ENCODE measurements around the gene POLE. TPM values are rescaled to one million over a fixed set of nuclear protein-coding genes. Genes with fewer than 3 reads are reported as not detected.
"Not testable (repeated sequence)": the region's sequence is repeated elsewhere in the genome, so short reads cannot be mapped to it uniquely, and the experiment has no call there.

POLE gene
- total RNA-seq, 1 experiment from 2014 or later, result 144 TPM

DNA sequence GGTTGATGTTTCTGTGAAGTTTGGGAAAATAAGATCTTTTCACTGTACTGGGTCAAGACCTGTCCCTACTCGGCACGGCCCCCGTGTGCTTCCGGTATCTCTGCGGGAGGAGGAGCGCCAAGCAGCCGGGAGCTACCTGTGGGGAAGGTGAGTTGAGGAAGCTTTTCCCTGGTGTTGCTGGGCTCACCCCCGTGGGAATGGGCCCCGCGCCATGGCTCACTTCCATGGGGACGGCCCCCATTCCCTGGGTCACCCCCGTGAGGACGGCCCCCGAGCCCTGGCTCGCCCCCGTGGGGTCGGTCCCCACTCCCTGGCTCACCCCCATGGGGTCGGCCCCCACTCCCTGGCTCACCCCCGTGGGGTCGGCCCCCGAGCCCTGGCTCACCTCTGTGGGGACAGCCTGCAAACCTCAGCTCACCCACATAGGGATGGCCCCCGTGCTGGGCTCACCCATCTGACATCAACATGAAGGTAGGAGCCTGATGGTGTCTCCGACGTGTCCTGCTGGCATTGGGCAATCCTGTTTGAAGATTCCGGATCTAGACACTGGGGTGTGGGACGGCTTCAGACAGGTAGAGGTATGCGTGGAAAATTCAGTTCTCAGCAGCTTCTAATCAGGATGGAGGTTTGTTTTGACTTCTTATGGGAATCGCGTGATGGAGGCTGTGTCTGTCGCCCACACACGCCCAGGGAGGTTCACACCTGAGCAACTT lies 85.8 kb downstream of the POLE start (continued):
- TF ChIP-seq ATF6 (CRISPR knock-in tag; IDR thresholded peaks at IDR 0.05), result no peak
- TF ChIP-seq ESRRA (CRISPR knock-in tag; IDR thresholded peaks at IDR 0.05; ENCODE audit: borderline replicate concordance), result no peak
- TF ChIP-seq ZNF219 (CRISPR knock-in tag; IDR thresholded peaks at IDR 0.05; ENCODE audit: borderline replicate concordance), result no peak

GRCh38 chr12:132600048-132601032 lies 86.8 kb downstream of the POLE start:
- Mint-ChIP-seq H3K4me1 (peaks cover 18% of the 10 kb centered on the region; the same call in 1 of the 2 replicates), H3K27ac (no peak overlapping the region), H3K4me3 (peak overlapping the region; percentile 50), H3K9me3 (peaks cover 5% of the 10 kb centered on the region), H3K36me3 (no peaks in the 10 kb centered on the region), H3K27me3 (ENCODE audit: low read depth) (peaks cover 81% of the 10 kb centered on the region)
- ChIA-PET POLR2A (interaction anchor here (0.6 kb wide), 1 partner anchor 36 kb away, joined by 6 read pairs; no protein-coding TSS in a partner anchor), CTCF (interaction anchor here (0.6 to 3.1 kb wide), 11 partner anchors 9 to 150 kb away, joined by 3 to 28 read pairs (median 4); partner anchors contain the start of genes LRCOL1 and P2RX2)
- DNase-seq (ENCODE audit: low spot score) (peak; percentile 78), ATAC-seq (peak; percentile 73)
- TF ChIP-seq, protein P1, sequence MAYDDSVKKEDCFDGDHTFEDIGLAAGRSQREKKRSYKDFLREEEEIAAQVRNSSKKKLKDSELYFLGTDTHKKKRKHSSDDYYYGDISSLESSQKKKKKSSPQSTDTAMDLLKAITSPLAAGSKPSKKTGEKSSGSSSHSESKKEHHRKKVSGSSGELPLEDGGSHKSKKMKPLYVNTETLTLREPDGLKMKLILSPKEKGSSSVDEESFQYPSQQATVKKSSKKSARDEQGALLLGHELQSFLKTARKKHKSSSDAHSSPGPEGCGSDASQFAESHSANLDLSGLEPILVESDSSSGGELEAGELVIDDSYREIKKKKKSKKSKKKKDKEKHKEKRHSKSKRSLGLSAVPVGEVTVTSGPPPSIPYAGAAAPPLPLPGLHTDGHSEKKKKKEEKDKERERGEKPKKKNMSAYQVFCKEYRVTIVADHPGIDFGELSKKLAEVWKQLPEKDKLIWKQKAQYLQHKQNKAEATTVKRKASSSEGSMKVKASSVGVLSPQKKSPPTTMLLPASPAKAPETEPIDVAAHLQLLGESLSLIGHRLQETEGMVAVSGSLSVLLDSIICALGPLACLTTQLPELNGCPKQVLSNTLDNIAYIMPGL (CRISPR knock-in tag; IDR thresholded peaks at IDR 0.05), result 0 out of 2 replicates have a peak, but pooled peaks have one; percentile 54
- TF ChIP-seq MAX (CRISPR knock-in tag; IDR thresholded peaks at IDR 0.05), result peak; percentile 51
- peak; percentile 52 for TF ChIP-seq SP1 (CRISPR knock-in tag; conservative IDR thresholded peaks at IDR 0.05)
- no peak for TF ChIP-seq KAT7 (CRISPR knock-in tag; IDR thresholded peaks at IDR 0.05; ENCODE audit: borderline replicate concordance)

DNA sequence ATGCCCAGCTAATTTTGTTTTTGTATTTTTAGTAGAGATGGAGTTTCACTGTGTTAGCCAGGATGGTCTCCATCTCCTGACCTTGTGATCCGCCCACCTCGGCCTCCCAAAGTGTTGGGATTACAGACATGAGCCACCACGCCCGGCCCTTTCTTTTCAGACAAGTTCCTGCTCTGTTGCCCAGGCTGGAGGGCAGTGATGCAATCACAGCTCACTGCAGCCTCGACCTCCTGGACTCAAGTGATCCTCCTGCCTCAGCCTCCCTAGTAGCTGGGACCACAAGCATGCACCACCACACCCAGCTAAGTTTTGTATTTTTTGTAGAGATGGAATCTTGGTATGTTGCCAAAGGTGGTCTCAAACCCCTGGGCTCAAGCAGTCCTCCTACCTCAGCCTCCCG lies 87.6 kb downstream of the POLE start:
- H3K4me1 Mint-ChIP-seq, result peaks cover 18% of the 10 kb centered on the region; the same call in 1 of the 2 replicates
- ChIA-PET CTCF (interaction anchor here (0.6 to 3.1 kb wide), 7 partner anchors 10 to 40 kb away, joined by 3 to 28 read pairs (median 11); partner anchors contain the start of genes LRCOL1 and P2RX2), POLR2A (interaction anchor here (0.6 to 0.8 kb wide), 2 partner anchors 12 to 72 kb away, joined by 3 read pairs; no protein-coding TSS in a partner anchor)
- H3K9me3 Mint-ChIP-seq; ATAC-seq; DNase-seq (ENCODE audit: low spot score); H3K27ac Mint-ChIP-seq; H3K36me3 Mint-ChIP-seq: not testable (repeated sequence)
- H3K4me3 Mint-ChIP-seq, result peak overlapping the region; percentile 50
- H3K27me3 Mint-ChIP-seq (ENCODE audit: low read depth), result peaks cover 80% of the 10 kb centered on the region

GRCh38 chr12:132597333-132598316 lies 89.5 kb downstream of the POLE start:
- TF ChIP-seq, protein P2, sequence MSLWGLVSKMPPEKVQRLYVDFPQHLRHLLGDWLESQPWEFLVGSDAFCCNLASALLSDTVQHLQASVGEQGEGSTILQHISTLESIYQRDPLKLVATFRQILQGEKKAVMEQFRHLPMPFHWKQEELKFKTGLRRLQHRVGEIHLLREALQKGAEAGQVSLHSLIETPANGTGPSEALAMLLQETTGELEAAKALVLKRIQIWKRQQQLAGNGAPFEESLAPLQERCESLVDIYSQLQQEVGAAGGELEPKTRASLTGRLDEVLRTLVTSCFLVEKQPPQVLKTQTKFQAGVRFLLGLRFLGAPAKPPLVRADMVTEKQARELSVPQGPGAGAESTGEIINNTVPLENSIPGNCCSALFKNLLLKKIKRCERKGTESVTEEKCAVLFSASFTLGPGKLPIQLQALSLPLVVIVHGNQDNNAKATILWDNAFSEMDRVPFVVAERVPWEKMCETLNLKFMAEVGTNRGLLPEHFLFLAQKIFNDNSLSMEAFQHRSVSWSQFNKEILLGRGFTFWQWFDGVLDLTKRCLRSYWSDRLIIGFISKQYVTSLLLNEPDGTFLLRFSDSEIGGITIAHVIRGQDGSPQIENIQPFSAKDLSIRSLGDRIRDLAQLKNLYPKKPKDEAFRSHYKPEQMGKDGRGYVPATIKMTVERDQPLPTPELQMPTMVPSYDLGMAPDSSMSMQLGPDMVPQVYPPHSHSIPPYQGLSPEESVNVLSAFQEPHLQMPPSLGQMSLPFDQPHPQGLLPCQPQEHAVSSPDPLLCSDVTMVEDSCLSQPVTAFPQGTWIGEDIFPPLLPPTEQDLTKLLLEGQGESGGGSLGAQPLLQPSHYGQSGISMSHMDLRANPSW (CRISPR knock-in tag; conservative IDR thresholded peaks at IDR 0.05; ENCODE audit: low read depth), result no peak
- TF ChIP-seq ZNF512 (CRISPR knock-in tag; IDR thresholded peaks at IDR 0.05; ENCODE audit: borderline replicate concordance) (0 out of 2 replicates have a peak, but pooled peaks have one; percentile 77), GTF2I (CRISPR knock-in tag; conservative IDR thresholded peaks at IDR 0.05) (0 out of 2 replicates have a peak, but pooled peaks have one; percentile 36)
- ChIA-PET CTCF (no interaction called here), POLR2A (no interaction called here)
- peak; percentile 23 for DNase-seq (ENCODE audit: low spot score)
- no peak for ATAC-seq
- peaks cover 89% of the 10 kb centered on the region for H3K27me3 Mint-ChIP-seq (ENCODE audit: low read depth)
- peak overlapping the region; percentile 61 for H3K4me3 Mint-ChIP-seq
- H3K36me3 Mint-ChIP-seq, result no peaks in the 10 kb centered on the region
- H3K9me3 Mint-ChIP-seq, result peaks cover 5% of the 10 kb centered on the region
- peaks cover 14% of the 10 kb centered on the region; the same call in 1 of the 2 replicates for H3K4me1 Mint-ChIP-seq
- H3K27ac Mint-ChIP-seq, result peak overlapping the region; percentile 66

Data from WTC11 (cell line).